Measurements from ENCODE around the gene BOC. TPM values are rescaled to one million over a fixed set of nuclear protein-coding genes. Genes with fewer than 3 reads are reported as not detected.
A peak's percentile ranks its signal among the peaks of the same experiment; 100 is the strongest.

Gene BOC
- total and polyA plus RNA-seq, 9 donors: 28.6 to 98.5 (median 58.0) TPM

GRCh38 chr3:113275929-113276750, 64.8 kb downstream of the BOC start:
- peak in 3 of 5 donors; percentile 41 to 61 (median 42) for DNase-seq
- 14 to 25% (median 17%) methylated on average over 16 of the region's 16 CpGs for WGBS, 3 donors
- Histone ChIP-seq H3K36me3 (no peaks in the 10 kb centered on the region), H3K27me3 (no peaks in the 10 kb centered on the region), H3K4me1 (ENCODE audit: insufficient read depth) (no peaks in the 10 kb centered on the region), H3K4me3 (no peak overlapping the region), H3K27ac (peak overlapping the region; percentile 49 to 82), H3K9me3 (no peaks in the 10 kb centered on the region)
- TF ChIP-seq EP300 (IDR thresholded peaks at IDR 0.05): no peak
- TF ChIP-seq POLR2A (IDR thresholded peaks at IDR 0.05): no peak
- TF ChIP-seq, protein P1, sequence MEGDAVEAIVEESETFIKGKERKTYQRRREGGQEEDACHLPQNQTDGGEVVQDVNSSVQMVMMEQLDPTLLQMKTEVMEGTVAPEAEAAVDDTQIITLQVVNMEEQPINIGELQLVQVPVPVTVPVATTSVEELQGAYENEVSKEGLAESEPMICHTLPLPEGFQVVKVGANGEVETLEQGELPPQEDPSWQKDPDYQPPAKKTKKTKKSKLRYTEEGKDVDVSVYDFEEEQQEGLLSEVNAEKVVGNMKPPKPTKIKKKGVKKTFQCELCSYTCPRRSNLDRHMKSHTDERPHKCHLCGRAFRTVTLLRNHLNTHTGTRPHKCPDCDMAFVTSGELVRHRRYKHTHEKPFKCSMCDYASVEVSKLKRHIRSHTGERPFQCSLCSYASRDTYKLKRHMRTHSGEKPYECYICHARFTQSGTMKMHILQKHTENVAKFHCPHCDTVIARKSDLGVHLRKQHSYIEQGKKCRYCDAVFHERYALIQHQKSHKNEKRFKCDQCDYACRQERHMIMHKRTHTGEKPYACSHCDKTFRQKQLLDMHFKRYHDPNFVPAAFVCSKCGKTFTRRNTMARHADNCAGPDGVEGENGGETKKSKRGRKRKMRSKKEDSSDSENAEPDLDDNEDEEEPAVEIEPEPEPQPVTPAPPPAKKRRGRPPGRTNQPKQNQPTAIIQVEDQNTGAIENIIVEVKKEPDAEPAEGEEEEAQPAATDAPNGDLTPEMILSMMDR (IDR thresholded peaks at IDR 0.05): peak in 1 of 3 donors; percentile 16
- intact Hi-C loops (cut with DNase I): loop anchor here in 2 of 4 donors (5.0 kb wide), 2 partner anchors 34 to 64 kb away; partner anchors contain the start of gene BOC (in 1 of the 2)

DNA sequence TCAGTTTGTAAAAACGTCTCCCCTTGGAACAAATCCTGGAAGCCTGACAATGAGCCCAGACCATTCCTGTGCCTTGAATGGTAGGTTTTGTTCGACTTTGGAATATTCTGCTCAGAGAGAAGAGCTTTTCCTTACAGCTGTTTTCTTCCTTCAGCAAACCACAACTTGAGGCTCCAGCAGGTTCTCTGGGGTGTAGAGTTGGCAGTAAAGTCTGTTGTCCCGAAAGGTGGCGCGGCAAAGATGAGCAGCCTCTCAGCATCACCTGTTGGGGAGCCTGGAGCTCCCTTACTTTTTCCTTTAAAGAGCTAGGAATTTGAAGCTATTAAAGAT, 65.4 kb downstream of the BOC start:
- intact Hi-C loops (cut with DNase I): loop anchor here in 2 of 4 donors (5.0 kb wide), 2 partner anchors 34 to 64 kb away; partner anchors contain the start of gene BOC (in 1 of the 2)
- TF ChIP-seq POLR2A (IDR thresholded peaks at IDR 0.05) (no peak), EP300 (IDR thresholded peaks at IDR 0.05) (no peak)
- TF ChIP-seq, protein P1 (IDR thresholded peaks at IDR 0.05): no peak
- Histone ChIP-seq H3K9me3 (no peaks in the 10 kb centered on the region), H3K36me3 (no peaks in the 10 kb centered on the region), H3K4me3 (no peak overlapping the region), H3K27ac (peak overlapping the region; percentile 49 to 82), H3K27me3 (no peaks in the 10 kb centered on the region), H3K4me1 (ENCODE audit: insufficient read depth) (no peaks in the 10 kb centered on the region)
- 43 to 49% (median 43%) methylated on average over 5 of the region's 5 CpGs for whole genome bisulfite sequencing, 3 donors
- no peak for DNase-seq

DNA sequence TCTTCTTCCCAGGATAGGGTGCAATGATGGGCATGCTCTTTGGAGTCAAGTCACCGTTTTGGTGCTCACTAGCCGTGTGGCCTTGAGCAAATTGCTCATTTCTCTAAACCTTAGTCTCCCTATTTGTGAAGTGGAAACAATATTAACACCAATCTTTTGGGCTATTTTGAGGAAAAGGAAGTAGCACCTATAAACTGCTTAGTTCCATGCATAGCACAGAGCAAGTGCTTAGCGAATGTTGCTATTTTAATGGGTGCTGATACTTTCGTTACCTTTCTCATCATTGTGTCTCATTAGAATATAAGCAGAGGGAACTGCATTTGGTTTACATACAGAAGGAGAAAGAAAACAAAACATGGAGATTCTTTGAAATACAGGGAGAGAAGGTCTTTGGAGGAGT, 66.1 kb downstream of the BOC start:
- no peaks in the 10 kb centered on the region for H3K4me1 ChIP-seq (ENCODE audit: insufficient read depth)
- H3K4me3 ChIP-seq: no peak overlapping the region
- no peaks in the 10 kb centered on the region for H3K27me3 ChIP-seq
- H3K36me3 ChIP-seq: no peaks in the 10 kb centered on the region
- peak overlapping the region in 1 of 2 donors; percentile 1 for H3K27ac ChIP-seq
- no peak for DNase-seq
- TF ChIP-seq, protein P1 (IDR thresholded peaks at IDR 0.05): no peak
- TF ChIP-seq EP300 (IDR thresholded peaks at IDR 0.05) (no peak), POLR2A (IDR thresholded peaks at IDR 0.05) (no peak)
- intact Hi-C loops (cut with DNase I): loop anchor here in 2 of 4 donors (5.0 kb wide), 2 partner anchors 35 to 65 kb away; partner anchors contain the start of gene BOC (in 1 of the 2)
- H3K9me3 ChIP-seq: no peaks in the 10 kb centered on the region
- WGBS, 3 donors: 74 to 88% (median 81%) methylated on average over 4 of the region's 4 CpGs

- TF ChIP-seq POLR2A (IDR thresholded peaks at IDR 0.05): no peak
- TF ChIP-seq EP300 (IDR thresholded peaks at IDR 0.05): no peak
- 89 to 91% (median 90%) methylated on average over 16 to 17 of the region's 17 CpGs for WGBS, 3 donors
- DNase-seq: peak in 1 of 5 donors; percentile 18
- H3K27me3 ChIP-seq: no peaks in the 10 kb centered on the region
- no peak overlapping the region for H3K4me3 ChIP-seq
- no peaks in the 10 kb centered on the region for H3K4me1 ChIP-seq (ENCODE audit: insufficient read depth)
- H3K27ac ChIP-seq: peak overlapping the region in 1 of 2 donors; percentile 1
- intact Hi-C loops (cut with DNase I): loop anchor here in 2 of 4 donors (5.0 kb wide), 2 partner anchors 36 to 66 kb away; partner anchors contain the start of gene BOC (in 1 of the 2)
- no peaks in the 10 kb centered on the region for H3K36me3 ChIP-seq
- no peaks in the 10 kb centered on the region for H3K9me3 ChIP-seq
These were observed 66.7 kb downstream of the BOC start for GRCh38 chr3:113277941-113278598.
